Limb (tissue), 2 donors: ENCODE results near the gene UGT1A1.
"Not testable (repeated sequence)": the region's sequence is repeated elsewhere in the genome, so short reads cannot be mapped to it uniquely, and the experiment has no call there.

Source experiments
- DNase-seq, 2 donors: peaks; one replicate each; pipeline ENCODE4 v3.0.0-alpha.2; 2016; ENCODE audit errors: extremely low spot score in 2 of 2

UGT1A1 gene

DNA sequence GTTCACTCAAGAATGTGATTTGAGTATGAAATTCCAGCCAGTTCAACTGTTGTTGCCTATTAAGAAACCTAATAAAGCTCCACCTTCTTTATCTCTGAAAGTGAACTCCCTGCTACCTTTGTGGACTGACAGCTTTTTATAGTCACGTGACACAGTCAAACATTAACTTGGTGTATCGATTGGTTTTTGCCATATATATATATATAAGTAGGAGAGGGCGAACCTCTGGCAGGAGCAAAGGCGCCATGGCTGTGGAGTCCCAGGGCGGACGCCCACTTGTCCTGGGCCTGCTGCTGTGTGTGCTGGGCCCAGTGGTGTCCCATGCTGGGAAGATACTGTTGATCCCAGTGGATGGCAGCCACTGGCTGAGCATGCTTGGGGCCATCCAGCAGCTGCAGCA lies at the start of gene UGT1A1:
TSS of gene UGT1A1 (plus strand) at position 228 of the 400 bp plus-strand sequence. CDS start at position 246, 18 bp downstream.
- no peak for DNase-seq

- peak; percentile 31 to 71 for DNase-seq
These were observed 48.6 kb upstream of the UGT1A1 start for GRCh38 chr2:233711312-233712008.

DNA sequence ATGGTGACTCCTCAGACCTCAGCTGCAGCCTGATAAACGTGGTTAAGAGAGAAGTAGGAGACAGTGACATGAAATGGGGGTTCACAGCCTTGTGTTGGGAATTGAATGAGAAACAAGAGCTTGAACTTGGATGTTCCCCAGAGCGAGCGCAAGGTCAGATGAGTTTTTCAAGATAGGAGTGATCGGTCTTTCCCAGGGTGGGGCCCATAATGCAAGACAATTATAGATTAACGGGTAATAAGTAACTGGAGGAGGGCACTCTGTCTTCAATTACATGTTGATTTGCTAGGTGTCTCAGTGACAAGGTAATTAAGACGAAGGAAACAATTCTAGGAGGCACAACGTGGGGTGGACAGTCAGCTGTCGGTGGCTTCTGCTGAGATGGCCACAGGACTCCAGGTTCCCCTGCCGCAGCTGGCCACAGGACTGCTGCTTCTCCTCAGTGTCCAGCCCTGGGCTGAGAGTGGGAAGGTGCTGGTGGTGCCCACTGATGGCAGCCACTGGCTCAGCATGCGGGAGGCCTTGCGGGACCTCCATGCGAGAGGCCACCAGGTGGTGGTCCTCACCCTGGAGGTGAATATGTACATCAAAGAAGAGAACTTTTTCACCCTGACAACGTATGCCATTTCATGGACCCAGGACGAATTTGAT lies 47.3 kb upstream of the UGT1A1 start, which contains the start of gene UGT1A5:
TSS of gene UGT1A5 (plus strand) at position 297 of the 651 bp plus-strand sequence. CDS start at position 382, 85 bp downstream.
- no peak for DNase-seq

DNA sequence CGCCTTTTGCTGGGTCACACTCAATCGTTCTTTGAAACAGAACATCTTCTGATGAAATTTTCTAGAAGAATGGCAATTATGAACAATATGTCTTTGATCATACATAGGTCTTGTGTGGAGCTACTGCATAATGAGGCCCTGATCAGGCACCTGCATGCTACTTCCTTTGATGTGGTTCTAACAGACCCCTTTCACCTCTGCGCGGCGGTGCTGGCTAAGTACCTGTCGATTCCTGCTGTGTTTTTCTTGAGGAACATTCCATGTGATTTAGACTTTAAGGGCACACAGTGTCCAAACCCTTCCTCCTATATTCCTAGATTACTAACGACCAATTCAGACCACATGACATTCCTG lies 46.8 kb upstream of the UGT1A1 start:
- DNase-seq = no peak

DNA sequence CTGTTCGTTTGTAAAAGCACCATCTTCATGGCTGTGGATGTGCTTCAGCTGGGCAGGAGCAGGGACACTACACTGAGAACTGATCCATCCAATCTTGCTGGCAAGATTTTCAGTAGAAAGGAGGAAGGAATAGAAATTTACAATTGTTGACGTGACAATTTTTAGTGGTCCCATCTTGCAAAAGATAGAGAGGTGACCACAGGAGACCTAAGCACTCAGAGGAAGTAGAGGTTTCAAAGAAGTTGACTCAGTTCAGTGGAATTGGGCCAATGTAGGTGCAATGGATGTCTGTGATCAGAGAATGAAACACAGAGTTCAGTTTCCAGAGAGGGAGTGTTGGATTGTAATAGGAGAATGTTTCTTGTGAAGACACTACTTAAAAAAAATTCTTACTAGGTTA lies 45.9 kb upstream of the UGT1A1 start:
- DNase-seq = no peak

DNA sequence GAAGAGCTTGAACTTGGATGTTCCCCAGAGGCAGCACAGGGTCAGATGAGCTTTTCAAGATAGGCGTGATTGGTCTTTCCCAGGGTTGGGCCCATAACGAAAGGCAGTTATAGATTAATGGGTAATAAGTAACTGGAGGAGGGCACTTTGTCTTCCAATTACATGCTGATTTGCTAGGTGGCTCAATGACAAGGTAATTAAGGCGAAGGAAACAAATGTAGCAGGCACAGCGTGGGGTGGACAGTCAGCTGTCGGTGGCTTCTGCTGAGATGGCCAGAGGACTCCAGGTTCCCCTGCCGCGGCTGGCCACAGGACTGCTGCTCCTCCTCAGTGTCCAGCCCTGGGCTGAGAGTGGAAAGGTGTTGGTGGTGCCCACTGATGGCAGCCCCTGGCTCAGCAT lies 41.5 kb upstream of the UGT1A1 start, which contains the start of gene UGT1A4:
TSS of gene UGT1A4 (plus strand) at position 185 of the 400 bp plus-strand sequence. CDS start at position 270, 85 bp downstream.
- DNase-seq = no peak

DNA sequence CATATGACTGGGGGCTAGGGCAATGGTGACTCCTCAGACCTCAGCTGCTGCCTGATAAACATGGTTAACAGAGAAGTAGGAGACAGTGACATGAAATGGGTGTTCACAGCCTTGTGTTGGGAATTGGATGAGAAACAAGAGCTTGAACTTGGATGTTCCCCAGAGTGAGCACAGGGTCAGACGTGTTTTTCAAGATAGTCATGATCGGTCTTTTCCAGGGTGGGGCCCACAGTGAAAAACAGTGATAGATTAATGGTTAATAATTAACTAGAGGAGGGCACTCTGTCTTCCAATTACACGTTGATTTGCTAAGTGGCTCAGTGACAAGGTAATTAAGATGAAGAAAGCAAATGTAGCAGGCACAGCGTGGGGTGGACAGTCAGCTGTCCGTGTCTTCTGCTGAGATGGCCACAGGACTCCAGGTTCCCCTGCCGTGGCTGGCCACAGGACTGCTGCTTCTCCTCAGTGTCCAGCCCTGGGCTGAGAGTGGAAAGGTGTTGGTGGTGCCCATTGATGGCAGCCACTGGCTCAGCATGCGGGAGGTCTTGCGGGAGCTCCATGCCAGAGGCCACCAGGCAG lies 31.3 kb upstream of the UGT1A1 start, which contains the start of gene UGT1A3:
TSS of gene UGT1A3 (plus strand) at position 320 of the 579 bp plus-strand sequence. CDS start at position 405, 85 bp downstream.
- no peak for DNase-seq

GRCh38 chr2:233736868-233737653 lies 23.0 kb upstream of the UGT1A1 start:
- not testable (repeated sequence) for DNase-seq

GRCh38 chr2:233740870-233741269 lies 19.2 kb upstream of the UGT1A1 start:
- no peak for DNase-seq

DNA sequence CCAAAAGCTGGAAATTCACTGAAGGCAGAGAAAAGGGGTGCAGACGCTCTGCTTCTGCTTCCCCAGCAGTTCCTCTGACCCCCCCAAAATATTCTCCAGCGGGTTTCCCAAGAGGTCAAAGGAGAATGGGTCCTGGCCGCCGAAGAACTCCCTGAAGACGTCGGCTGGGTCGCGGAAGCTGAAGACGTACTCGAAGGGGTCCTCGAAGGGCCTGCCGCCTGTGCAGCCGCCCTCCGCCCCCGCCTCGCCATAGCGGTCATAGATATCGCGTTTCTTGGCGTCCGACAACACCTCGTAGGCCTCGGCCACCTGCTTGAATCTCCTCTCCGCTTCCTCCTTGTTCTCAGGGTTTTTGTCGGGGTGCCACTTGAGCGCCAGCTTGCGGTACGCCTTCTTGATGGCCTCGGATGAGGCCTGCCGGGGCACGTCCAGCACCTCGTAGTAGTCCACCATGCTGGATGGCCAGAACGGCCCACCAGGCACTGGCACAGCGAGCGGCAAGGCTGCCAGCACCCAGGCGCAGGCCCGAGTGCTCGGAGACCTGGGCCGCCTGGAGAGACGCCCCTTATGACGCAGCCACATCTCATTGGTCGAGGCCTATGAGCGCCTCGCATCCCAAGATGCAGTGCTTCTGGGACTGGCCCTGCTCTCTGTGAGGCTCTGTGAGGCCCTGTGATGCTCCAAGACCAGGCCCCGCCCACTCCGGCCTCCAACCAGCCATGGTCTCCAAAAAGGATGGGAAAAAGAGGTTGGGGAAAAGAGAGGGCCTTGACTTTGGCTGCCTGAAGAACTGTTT lies 16.4 kb upstream of the UGT1A1 start:
- DNase-seq = no peak

- no peak for DNase-seq
These were observed 14.9 kb upstream of the UGT1A1 start for GRCh38 chr2:233745073-233745755.

DNA sequence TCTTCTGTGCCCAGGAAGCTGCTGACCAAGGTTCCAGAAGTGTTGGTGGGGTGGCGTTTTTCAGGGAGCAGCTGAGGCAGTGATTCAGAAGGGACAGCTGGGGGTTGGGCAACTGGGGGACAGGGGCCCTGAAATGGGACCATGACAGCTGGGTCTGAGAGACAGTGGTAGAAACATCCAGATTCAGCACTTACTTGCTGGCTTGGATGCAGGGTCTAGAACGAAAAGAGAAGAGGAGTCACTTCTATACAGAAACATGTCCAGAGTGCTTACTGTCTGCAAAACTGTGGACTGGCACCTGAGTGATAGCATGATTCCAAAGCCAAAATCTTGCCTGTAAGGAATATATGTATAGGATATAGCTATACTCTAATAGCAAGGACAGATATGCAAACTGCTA lies 14.2 kb upstream of the UGT1A1 start:
- DNase-seq = not testable (repeated sequence)

GRCh38 chr2:233746475-233747282 lies 13.4 kb upstream of the UGT1A1 start:
- DNase-seq = no peak

- no peak for DNase-seq
These were observed 12.9 kb upstream of the UGT1A1 start for GRCh38 chr2:233747283-233747544.

DNA sequence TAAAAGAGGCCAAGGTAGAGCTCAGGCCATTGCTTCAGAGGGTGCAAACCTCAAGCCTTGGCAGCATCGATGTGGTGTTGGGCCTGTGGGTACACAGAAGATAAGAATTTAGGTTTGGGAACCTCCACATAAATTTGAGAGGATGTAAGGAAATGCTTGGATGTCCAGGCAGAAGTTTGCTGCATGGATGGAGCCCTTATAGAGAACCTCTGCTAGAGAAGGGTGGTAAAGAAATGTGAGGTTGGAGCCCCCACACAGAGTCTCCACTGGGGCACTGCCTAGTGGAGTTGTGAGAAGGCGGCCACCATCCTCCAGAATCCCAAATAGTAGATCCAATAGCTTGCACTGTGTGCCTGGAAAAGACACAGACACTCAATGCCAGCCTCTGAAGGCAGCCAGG lies 9.4 kb upstream of the UGT1A1 start:
- not testable (repeated sequence) for DNase-seq

GRCh38 chr2:233751212-233752009 lies 8.7 kb upstream of the UGT1A1 start:
- DNase-seq = not testable (repeated sequence)

GRCh38 chr2:233754872-233755611 lies 5.0 kb upstream of the UGT1A1 start:
- no peak for DNase-seq
